GM18907 (cell line): ENCODE measurements around the gene TADA2B.

Source experiments
- ATAC-seq: cut with Tn5 transposase; IDR thresholded peaks from one replicate; pipeline ENCODE4 v1.9.1; 2021; ENCODE audit warnings: mild to moderate bottlenecking, moderate library complexity; ENCODE audit not compliant: unreplicated experiment

TADA2B gene

DNA sequence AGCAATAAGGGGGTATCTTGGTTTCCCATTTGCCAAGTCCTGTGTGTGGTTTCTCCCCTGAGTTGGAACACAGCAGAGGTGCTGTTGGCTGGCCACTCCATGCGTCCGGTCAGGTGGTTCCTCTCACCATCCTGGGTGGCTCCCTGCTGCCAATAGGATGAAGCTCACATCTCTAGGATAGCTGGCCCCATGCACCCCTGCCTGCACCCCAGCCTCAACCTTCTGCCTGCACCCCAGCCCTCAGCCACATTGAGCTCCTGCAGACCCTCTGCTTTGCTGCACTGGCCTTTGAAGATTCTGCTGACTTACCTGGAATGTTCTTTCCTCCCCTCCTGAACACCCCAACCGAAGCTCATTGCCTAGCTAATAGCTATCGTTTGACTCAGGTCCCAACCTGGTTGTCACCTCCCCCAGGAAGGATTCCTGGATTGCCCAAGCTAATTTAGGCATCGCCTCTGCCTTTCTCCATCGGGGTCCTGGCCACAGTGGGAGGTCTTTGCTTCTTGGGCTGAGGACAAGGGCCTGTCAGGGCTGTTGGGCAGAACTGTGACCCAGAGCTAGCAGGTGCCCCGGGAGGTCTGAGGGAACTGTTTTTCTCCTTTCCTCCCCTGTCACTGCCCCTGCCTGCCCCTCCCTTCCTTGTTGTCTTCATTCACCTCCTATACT lies 61.3 kb downstream of the TADA2B start:
- no peak for ATAC-seq

DNA sequence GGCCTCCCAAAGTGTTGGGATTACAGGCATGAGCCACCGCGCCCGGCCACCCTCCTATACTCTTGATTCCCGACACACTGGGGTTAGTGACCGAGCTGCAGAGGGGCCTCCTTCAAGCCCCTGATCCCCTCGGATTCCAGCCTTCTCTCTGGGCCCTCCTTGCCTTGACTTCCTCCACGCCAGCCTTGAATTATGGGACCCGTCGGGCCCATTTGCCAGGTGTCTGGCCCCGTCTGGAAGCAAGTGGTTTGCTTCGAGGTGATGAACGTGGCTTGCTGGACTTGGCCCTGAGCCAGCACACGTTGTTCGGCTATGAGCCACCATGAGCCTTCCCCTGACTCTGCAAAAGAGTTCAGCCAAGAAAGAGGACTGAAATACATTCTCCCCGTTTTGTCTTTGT lies 62.1 kb downstream of the TADA2B start:
- no peak for ATAC-seq

DNA sequence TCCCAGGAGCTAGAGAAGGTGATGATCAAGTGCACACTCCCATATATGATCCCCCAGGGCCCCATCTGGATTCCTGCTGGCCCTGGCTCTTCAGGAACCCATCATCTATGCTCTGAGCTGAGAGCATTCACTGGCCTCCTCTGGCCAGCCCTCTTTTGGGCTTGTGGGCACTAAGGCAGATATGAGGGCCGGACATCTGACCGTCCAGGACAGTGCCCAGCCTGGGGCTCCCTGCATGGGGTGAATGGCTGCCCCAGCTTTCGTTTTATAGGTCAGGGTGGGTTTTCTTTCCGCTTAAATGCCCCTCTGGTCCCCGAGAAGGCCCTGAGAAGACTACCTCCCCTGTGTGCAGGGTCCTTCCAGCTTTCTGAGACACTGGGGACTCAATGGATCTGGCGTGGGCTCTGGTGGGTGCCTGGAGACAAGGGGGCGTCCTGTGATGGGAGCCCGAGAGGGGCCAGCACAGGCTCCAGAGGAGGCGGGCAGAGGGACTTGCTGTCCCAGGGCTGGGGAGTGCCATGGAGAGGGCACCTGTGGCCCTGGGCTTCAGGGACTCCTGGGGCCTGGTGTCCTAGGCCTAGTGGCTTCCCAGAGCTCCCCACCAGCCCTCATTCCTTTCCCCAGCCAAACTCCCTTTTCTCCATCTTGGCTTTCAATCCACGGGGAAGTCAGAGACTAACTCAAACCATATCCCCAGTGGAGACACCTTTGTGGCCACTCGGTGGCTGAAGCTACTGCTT lies 64.2 kb downstream of the TADA2B start:
- ATAC-seq: no peak
